Measurements from ENCODE around the gene ANXA1. TPM values are rescaled to one million over a fixed set of nuclear protein-coding genes. Genes with fewer than 3 reads are reported as not detected.

Gene ANXA1
- total and polyA plus RNA-seq, 2 donors, result 221 to 353 TPM

DNA sequence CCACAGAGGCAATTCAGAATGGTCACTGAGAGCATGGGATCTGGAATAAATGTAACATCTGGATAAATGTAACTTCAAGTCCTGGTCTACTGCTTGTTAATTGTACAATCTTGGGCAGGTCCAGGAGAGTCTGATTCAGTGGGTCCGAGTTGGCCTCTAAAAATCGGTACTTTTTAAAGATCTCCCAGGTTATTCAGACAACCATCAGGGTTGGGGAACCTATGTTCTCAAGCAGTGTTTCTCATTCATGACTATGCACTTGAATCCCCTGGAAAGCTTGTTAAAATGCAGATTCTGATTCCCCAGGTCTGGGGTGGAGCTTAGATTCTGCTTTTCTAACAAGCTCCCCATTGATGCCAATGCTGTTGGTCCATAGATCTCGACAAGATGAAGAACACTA lies 14.8 kb downstream of the ANXA1 start:
- H3K4me3 ChIP-seq (ENCODE audit: low read depth, low read length), result no peak overlapping the region
- H3K4me1 ChIP-seq (ENCODE audit: insufficient read depth), result no peaks in the 10 kb centered on the region
- H3K36me3 ChIP-seq (ENCODE audit: insufficient read depth), result peaks cover 2% of the 10 kb centered on the region
- 98% methylated on average over 3 of the region's 3 CpGs for WGBS
- no peak for DNase-seq (ENCODE audit: extremely low spot score)
- H3K27ac ChIP-seq (ENCODE audit: low read depth), result no peak overlapping the region

DNA sequence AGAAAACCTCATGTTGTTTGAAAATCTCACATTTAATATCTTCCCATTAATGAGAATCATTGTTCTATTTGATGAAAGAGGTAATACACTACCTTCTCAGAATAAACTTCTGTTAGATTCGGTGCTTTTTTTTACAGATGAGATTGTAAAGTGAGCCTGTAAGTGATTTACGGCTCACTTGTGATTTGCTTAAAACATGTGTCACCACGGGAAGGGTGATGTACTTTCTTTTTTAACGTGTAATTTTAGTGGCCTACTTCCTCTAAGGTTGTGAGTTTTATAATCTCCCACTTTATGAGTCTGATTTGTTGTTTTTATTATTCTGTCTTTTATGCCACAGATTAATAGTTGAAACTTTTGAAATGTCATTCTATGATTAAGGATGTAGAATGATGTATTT lies 15.9 kb downstream of the ANXA1 start:
- Histone ChIP-seq H3K36me3 (ENCODE audit: insufficient read depth) (peaks cover 2% of the 10 kb centered on the region), H3K27ac (ENCODE audit: low read depth) (peak overlapping the region; percentile 50)
- 45% methylated on average over 4 of the region's 4 CpGs for WGBS

DNA sequence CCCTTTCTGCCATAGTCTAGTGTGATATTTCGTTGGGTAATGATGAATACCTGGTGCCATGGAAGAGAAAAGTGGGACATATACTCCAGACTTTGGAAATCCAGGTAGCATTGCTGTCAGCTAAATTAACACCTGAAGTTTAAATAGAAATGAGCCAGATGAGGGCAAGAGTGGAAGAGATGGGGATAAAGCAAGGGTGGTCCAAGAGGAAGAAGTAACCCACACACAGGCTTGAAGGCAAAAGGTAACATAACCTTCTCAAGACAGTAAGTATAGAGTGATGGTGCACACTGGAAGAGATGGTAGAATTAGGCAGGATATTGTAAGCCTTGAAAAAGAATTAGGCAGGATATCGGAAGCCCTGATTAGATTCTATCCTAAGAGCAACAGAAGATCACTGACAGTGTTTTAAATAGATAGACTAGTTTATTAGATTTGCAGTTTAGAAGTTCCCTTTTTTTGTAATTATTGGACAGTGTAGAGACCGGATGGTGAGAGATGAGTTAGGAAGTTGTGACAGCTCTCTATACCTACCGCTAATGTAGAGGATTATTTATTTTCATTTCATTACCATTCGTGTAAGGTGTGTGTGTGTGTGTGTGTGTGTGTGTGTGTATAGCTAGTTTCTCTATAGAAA lies 16.8 kb downstream of the ANXA1 start:
- Histone ChIP-seq H3K27ac (ENCODE audit: low read depth) (no peak overlapping the region), H3K4me3 (ENCODE audit: low read depth, low read length) (no peak overlapping the region), H3K36me3 (ENCODE audit: insufficient read depth) (peaks cover 2% of the 10 kb centered on the region), H3K4me1 (ENCODE audit: insufficient read depth) (no peaks in the 10 kb centered on the region)
- no peak for DNase-seq (ENCODE audit: extremely low spot score)
- WGBS, result 84% methylated on average over 5 of the region's 5 CpGs

More for the DNA sequence above, 15.9 kb downstream of the ANXA1 start:
- no peak for DNase-seq (ENCODE audit: extremely low spot score)
- H3K4me1 ChIP-seq (ENCODE audit: insufficient read depth), result no peaks in the 10 kb centered on the region
- H3K4me3 ChIP-seq (ENCODE audit: low read depth, low read length), result no peak overlapping the region

DNA sequence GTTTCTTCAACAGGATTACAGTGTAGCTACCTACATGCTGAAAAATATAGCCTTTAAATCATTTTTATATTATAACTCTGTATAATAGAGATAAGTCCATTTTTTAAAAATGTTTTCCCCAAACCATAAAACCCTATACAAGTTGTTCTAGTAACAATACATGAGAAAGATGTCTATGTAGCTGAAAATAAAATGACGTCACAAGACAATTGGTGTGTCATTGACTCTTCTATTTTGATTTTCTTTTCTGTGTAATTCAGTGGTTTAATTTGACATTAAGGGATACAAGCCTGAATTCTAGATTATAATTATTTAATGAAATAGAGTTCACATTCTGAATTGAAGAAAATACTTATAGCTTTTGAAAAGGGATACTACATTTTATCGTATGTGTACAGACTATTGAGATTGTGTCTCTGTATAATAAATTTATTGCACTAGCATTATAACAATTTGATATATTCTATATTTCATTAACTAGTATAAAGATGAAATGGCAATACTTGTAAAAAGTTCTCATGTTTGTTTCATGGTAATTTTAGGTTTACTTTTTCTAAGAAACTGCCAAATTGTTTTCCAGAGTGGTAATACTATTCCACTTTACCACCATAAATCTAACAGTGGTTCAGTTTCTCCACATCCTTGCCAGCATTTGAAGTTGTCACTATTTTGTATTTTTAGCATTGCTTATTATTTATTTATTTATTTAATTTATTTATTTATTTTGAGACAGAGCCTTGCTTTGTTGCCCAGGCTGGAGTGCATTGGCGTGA lies 18.7 kb downstream of the ANXA1 start:
- 97% methylated on average over 3 of the region's 3 CpGs for WGBS
- Histone ChIP-seq H3K36me3 (ENCODE audit: insufficient read depth) (peaks cover 2% of the 10 kb centered on the region), H3K27ac (ENCODE audit: low read depth) (no peak overlapping the region), H3K4me1 (ENCODE audit: insufficient read depth) (no peaks in the 10 kb centered on the region), H3K4me3 (ENCODE audit: low read depth, low read length) (no peak overlapping the region)
- DNase-seq (ENCODE audit: extremely low spot score), result no peak

DNA sequence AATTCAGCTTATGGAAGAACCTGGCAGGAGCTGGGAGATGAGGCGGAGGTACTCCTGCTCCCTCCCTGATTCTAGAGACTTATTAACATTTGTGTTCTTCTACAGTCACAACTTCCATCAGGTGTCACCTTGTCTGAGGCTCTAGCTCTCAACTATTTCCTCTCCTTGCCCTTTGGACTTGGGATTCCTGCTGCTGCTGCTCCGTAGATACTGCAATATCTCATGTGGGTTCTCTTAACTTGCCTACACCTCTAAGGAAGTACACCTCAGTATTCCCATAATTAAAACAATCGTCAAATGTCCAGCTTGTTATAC lies 21.2 kb downstream of the ANXA1 start:
- 75% methylated on average over 3 of the region's 3 CpGs for WGBS
- Histone ChIP-seq H3K4me3 (ENCODE audit: low read depth, low read length) (no peak overlapping the region), H3K27ac (ENCODE audit: low read depth) (no peak overlapping the region), H3K4me1 (ENCODE audit: insufficient read depth) (no peaks in the 10 kb centered on the region), H3K36me3 (ENCODE audit: insufficient read depth) (peaks cover 2% of the 10 kb centered on the region)
- no peak for DNase-seq (ENCODE audit: extremely low spot score)

DNA sequence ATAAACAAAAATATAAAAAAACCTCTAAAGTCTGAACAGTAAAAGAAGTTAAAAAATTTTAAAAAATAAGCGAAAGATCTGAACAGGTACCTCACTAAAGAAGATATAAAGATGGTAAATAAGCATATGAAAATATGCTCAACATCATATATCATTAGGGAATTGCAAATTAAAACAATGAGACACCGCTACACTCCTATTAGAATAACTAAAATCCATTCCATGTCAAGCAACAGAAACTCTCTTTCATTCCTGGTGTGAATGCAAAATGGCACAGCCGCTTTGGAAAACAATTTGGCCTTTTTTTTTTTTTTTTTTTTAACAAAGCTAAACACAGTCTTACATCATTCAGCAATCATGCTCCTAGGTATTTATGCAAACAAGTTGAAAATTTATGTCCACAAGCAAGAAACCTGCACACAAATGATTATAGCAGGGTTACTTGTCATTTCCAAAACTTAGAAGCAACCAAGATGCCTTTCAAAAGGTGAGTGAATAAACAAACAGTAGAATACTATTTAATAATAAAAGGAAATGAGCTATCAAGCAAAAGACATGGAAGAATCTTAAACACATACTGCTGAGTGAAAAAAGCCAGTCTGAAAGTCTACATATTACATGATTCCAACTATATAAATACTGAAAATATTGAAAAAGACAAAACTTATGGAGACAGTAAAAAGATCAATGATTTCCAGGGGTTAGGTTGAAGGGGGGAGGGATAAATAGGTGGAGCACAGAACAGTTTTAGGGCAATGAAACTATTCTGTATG lies 22.1 kb downstream of the ANXA1 start:
- WGBS, result 86% methylated on average over 3 of the region's 3 CpGs
- Histone ChIP-seq H3K4me1 (ENCODE audit: insufficient read depth) (no peaks in the 10 kb centered on the region), H3K36me3 (ENCODE audit: insufficient read depth) (no peaks in the 10 kb centered on the region), H3K4me3 (ENCODE audit: low read depth, low read length) (no peak overlapping the region), H3K27ac (ENCODE audit: low read depth) (no peak overlapping the region)
- no peak for DNase-seq (ENCODE audit: extremely low spot score)

DNA sequence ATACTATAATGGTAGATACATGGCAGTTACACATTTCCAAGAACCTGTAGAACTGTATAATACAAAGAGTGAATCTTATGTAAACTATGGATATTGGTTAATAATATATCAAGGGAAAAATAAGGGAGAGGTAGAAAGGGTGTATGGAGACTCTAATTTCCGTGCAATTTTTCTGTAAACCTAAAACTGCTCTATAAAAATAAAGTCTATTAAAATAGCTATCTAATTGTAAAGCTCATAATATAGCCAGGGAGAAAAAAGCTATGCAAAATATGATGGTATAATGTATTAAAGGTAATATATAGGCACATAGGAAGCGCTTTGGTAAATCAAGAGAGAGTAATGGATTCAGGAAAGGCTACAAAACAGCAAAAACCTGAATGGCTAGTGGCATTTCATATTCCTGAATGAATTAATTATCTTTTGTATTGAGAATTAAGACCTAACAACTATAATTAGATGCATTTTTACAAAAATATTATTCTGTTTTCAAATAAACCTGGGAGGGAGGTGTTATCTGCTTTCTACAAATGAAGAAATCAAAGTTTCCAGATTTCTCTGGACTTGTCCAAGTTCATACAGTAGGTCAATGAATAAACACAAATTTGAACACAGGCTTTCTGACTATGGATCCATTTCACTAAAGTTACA lies 22.8 kb downstream of the ANXA1 start:
- DNase-seq (ENCODE audit: extremely low spot score), result no peak
- Histone ChIP-seq H3K27ac (ENCODE audit: low read depth) (no peak overlapping the region), H3K4me3 (ENCODE audit: low read depth, low read length) (no peak overlapping the region), H3K36me3 (ENCODE audit: insufficient read depth) (no peaks in the 10 kb centered on the region), H3K4me1 (ENCODE audit: insufficient read depth) (no peaks in the 10 kb centered on the region)
- WGBS, result 84% methylated on average over 2 of the region's 2 CpGs

DNA sequence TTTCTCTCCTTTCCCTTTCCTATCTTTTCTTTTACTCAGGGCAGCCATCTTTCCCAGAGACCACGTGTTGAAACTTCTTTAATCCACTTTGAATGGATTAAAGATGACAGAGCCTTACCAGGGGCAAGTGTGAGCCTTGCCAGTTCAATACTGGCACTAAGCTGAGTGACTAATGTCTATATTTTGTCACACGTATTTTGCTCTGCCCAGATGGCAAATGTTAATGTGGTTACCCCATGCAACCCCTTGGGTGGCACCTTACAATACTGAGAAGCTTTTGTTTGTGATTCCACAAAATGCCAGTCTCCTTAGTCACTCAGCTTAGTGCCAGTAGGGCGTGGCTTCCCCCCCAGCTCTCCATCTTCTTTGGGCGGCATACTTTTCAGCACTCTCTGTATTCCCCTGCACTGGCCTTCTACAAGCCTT lies 24.8 kb downstream of the ANXA1 start:
- Histone ChIP-seq H3K36me3 (ENCODE audit: insufficient read depth) (no peaks in the 10 kb centered on the region), H3K4me1 (ENCODE audit: insufficient read depth) (no peaks in the 10 kb centered on the region), H3K27ac (ENCODE audit: low read depth) (no peak overlapping the region), H3K4me3 (ENCODE audit: low read depth, low read length) (no peak overlapping the region)
- 71% methylated on average over 4 of the region's 4 CpGs for WGBS
- no peak for DNase-seq (ENCODE audit: extremely low spot score)

DNA sequence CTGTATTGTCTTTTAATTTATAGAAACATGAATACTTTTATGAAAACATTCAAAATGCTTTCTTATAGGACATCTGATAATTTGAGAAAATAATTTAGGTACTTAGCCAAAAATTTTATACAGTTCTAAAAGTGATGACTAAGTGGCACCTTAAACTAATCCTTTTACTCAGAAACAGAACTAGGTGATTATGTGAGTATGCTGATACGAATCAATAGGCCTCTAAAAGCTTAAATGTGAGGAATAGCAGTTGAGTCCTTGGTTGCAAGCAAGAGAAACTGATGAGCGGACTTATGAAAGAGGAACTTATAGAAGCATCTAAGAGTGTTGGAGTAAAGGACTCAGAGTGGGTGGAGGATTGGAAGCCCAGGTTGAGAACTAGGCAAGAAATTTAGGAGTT lies 26.4 kb downstream of the ANXA1 start:
- no peak overlapping the region for H3K27ac ChIP-seq (ENCODE audit: low read depth)
- H3K36me3 ChIP-seq (ENCODE audit: insufficient read depth), result no peaks in the 10 kb centered on the region
- H3K4me3 ChIP-seq (ENCODE audit: low read depth, low read length), result no peak overlapping the region
- DNase-seq (ENCODE audit: extremely low spot score), result no peak
- 95% methylated on average over 2 of the region's 2 CpGs for WGBS
- H3K4me1 ChIP-seq (ENCODE audit: insufficient read depth), result no peaks in the 10 kb centered on the region

DNA sequence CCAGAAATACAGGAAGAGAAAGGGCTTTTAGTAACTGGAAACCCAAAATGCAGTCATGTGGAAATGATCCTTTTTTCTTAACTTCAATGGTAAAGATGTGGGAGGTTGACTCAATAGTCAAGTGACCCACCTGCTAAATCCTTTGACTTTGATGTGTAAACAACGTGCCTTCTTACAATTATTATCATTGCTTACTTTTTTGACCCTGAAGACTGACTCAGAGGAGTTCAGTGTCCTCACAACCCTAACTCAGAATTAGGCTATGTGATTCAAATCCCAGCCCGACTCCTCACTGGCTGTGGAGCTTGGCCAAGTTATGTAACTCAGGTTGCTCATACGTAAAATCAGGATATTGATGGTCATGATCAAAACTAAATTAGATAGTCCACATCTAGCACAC lies 27.9 kb downstream of the ANXA1 start:
- no peaks in the 10 kb centered on the region for H3K36me3 ChIP-seq (ENCODE audit: insufficient read depth)
- no peak overlapping the region for H3K4me3 ChIP-seq (ENCODE audit: low read depth, low read length)
- no peaks in the 10 kb centered on the region for H3K4me1 ChIP-seq (ENCODE audit: insufficient read depth)
- 54% methylated on average over 3 of the region's 3 CpGs for WGBS
- H3K27ac ChIP-seq (ENCODE audit: low read depth), result no peak overlapping the region
- DNase-seq (ENCODE audit: extremely low spot score), result no peak

DNA sequence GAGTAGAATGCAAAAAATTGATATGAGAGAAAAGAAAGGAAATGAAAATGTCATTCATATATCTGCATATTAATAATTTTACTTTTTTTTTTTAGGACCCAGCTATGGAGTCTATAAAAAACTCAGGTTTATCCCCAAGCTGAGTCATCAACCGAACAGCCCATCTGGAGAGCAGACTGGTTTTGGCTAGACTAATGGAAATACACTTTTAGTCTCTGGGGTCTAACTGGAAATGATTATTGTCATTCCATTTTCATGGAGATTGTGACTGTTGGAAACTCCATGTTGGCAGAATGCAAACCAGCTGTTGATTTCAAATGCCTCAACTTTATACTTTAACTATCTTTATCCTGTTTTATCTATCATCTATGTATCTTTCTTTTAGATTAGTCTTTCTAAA lies 28.7 kb downstream of the ANXA1 start:
- 15% methylated on average over 1 of the region's 1 CpG for WGBS
- Histone ChIP-seq H3K27ac (ENCODE audit: low read depth) (no peak overlapping the region), H3K4me1 (ENCODE audit: insufficient read depth) (no peaks in the 10 kb centered on the region), H3K36me3 (ENCODE audit: insufficient read depth) (no peaks in the 10 kb centered on the region), H3K4me3 (ENCODE audit: low read depth, low read length) (no peak overlapping the region)
- no peak for DNase-seq (ENCODE audit: extremely low spot score)

DNA sequence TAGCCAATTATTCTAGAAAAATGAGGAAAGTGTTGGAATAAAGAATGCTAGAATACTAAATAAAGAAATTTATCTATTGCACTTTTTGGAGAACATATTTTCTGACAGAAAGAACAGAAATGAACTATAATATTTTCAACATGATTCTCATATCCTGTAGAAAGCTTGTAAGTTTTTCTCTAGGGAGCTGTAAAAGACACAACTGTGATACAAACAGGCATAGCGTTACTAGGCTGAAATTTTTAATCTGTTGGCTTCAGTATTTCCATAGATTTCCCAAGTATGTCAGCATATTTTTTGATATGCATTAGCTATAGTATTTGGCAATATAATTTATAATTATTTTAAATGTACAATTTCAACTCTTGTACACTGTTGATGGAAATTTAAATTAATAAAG lies 31.3 kb downstream of the ANXA1 start:
- Histone ChIP-seq H3K4me1 (ENCODE audit: insufficient read depth) (no peaks in the 10 kb centered on the region), H3K4me3 (ENCODE audit: low read depth, low read length) (no peak overlapping the region), H3K36me3 (ENCODE audit: insufficient read depth) (no peaks in the 10 kb centered on the region), H3K27ac (ENCODE audit: low read depth) (no peak overlapping the region)
- WGBS, result 63% methylated on average over 1 of the region's 1 CpG
- no peak for DNase-seq (ENCODE audit: extremely low spot score)

DNA sequence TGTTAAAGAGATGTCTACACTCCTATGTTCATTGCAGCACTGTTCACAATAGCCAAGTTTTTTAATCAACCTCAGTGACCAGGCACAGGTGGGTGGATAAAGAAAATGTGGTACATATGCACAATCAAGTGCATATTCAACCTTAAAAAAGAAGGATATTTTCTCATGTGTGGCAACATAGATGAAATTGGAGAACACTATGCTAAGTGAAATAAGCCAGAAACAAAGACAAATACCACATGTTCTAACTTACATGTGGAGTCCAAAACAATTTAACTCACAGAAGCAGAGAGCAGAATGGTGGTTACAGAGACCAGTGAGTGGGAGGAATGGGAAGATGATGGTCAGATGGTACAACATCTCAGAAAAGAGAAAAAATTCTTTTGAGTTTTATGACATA lies 31.8 kb downstream of the ANXA1 start:
- H3K27ac ChIP-seq (ENCODE audit: low read depth), result no peak overlapping the region
- H3K4me3 ChIP-seq (ENCODE audit: low read depth, low read length), result no peak overlapping the region
- no peaks in the 10 kb centered on the region for H3K36me3 ChIP-seq (ENCODE audit: insufficient read depth)
- H3K4me1 ChIP-seq (ENCODE audit: insufficient read depth), result no peaks in the 10 kb centered on the region
- DNase-seq (ENCODE audit: extremely low spot score), result no peak
